Measurements from ENCODE around the gene MNT.

- TF ChIP-seq CTCF (conservative IDR thresholded peaks at IDR 0.05; ENCODE audit: low read depth, low read length) (no peak), EZH2 (IDR thresholded peaks at IDR 0.05; ENCODE audit: borderline replicate concordance, low read depth, low read length, poor library complexity, severe bottlenecking) (no peak)
These were observed 38.8 kb downstream of the MNT start for GRCh38 chr17:2362016-2362415.

Data from A673 (cell line).